NB4 (cell line): ENCODE data around the gene CDK11B.

Experiments used
- MYC ChIP-seq: IDR thresholded peaks from 2 replicates; pipeline ENCODE4 v1.6.1; 2011; ENCODE audit warnings: low read depth, low read length
- POLR2A ChIP-seq: IDR thresholded peaks from 2 replicates; pipeline ENCODE4 v1.6.1; 2011; ENCODE audit warnings: mild to moderate bottlenecking; ENCODE audit not compliant: insufficient read length; ENCODE audit errors: extremely low read depth
- TF ChIP-seq, protein P1 (sequence below): IDR thresholded peaks from one replicate; pipeline ENCODE4 v1.5.1; 2012; ENCODE audit warnings: low read depth, low read length
- TF ChIP-seq, protein P2 (sequence below): IDR thresholded peaks from 2 replicates; pipeline ENCODE4 v1.6.1; 2011; ENCODE audit warnings: low read depth, low read length

DNA sequence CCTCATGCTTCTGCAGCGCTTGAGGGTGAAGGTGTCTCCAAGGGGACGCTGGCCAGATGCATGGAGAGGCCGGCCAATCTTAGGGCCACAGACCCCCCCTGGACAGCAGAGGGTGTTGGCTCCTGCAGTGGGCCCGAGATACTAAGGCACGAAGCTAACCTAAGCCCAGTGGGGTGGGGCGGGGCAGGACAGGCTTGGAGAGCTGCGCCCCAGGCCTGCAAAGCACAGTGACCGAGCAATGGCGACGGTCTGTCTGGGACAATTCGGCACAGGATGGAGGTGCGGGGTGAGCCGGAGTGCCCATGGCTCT is 60.1 kb downstream of the CDK11B start:
- TF ChIP-seq, protein P1, sequence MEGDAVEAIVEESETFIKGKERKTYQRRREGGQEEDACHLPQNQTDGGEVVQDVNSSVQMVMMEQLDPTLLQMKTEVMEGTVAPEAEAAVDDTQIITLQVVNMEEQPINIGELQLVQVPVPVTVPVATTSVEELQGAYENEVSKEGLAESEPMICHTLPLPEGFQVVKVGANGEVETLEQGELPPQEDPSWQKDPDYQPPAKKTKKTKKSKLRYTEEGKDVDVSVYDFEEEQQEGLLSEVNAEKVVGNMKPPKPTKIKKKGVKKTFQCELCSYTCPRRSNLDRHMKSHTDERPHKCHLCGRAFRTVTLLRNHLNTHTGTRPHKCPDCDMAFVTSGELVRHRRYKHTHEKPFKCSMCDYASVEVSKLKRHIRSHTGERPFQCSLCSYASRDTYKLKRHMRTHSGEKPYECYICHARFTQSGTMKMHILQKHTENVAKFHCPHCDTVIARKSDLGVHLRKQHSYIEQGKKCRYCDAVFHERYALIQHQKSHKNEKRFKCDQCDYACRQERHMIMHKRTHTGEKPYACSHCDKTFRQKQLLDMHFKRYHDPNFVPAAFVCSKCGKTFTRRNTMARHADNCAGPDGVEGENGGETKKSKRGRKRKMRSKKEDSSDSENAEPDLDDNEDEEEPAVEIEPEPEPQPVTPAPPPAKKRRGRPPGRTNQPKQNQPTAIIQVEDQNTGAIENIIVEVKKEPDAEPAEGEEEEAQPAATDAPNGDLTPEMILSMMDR, result no peak
- no peak for TF ChIP-seq POLR2A
- TF ChIP-seq MYC, result no peak
- TF ChIP-seq, protein P2, sequence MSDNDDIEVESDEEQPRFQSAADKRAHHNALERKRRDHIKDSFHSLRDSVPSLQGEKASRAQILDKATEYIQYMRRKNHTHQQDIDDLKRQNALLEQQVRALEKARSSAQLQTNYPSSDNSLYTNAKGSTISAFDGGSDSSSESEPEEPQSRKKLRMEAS, result no peak
